Gastrocnemius medialis (tissue), 4 donors: ENCODE results near the gene SERPINB2. TPM values are rescaled to one million over a fixed set of nuclear protein-coding genes. Genes with fewer than 3 reads are reported as not detected.

Experiments
- ATAC-seq, 2 donors: fragments of 150-250 bp; one replicate each; pipeline ENCODE4 v1.9.1; 2016
- DNase-seq, 2 donors: peaks; one replicate each; pipeline ENCODE4 v3.0.0-alpha.2; 2019
- H3K27ac ChIP-seq, 4 donors: fragments of 200-600 bp; sonication (generic); 1 replicate in 1 of 4; 2 replicates in 3 of 4; pipeline ENCODE4 v1.5.1; 2016 to 2018; ENCODE audit warnings: mild to moderate bottlenecking in 2 of 4, moderate library complexity in 1 of 4
- H3K27me3 ChIP-seq, 3 donors: fragments of 200-600 bp; sonication (generic) in 2 of 3; 1 replicate in 1 of 3; 2 replicates in 2 of 3; pipeline versions ENCODE4 v1.5.1 to v1.6.0; 2016 to 2019; ENCODE audit warnings: mild to moderate bottlenecking in 1 of 3, moderate library complexity in 1 of 3
- H3K36me3 ChIP-seq, 2 donors: fragments of 200-600 bp; sonication (generic) in 1 of 2; one replicate each; pipeline ENCODE4 v1.5.1; 2017 to 2018
- H3K4me1 ChIP-seq, 2 donors: fragments of 200-600 bp; sonication (generic) in 1 of 2; one replicate each; pipeline ENCODE4 v1.5.1; 2016 to 2017; ENCODE audit warnings: mild to moderate bottlenecking in 2 of 2
- H3K4me3 ChIP-seq, 4 donors: fragments of 200-600 bp; sonication (generic) in 3 of 4; 1 replicate in 1 of 4; 2 replicates in 3 of 4; pipeline ENCODE4 v1.5.1; 2016 to 2019; ENCODE audit warnings: mild to moderate bottlenecking in 2 of 4
- H3K9me3 ChIP-seq, 3 donors: fragments of 200-600 bp; sonication (generic) in 2 of 3; 1 replicate in 1 of 3; 2 replicates in 2 of 3; pipeline ENCODE4 v1.5.1; 2016 to 2019
- CTCF ChIP-seq, 5 experiments: fragments of 450-650 bp in 3 of 5; fragments of 200-600 bp in 2 of 5; sonication (generic) in 2 of 5; IDR thresholded peaks in 4 of 5; conservative IDR thresholded peaks in 1 of 5; 1 replicate in 4 of 5; 2 replicates in 1 of 5; pipeline ENCODE4 v1.5.1; 2016 to 2019; ENCODE audit warnings: antibody characterized with exemption in 5 of 5, mild to moderate bottlenecking in 3 of 5, moderate library complexity in 3 of 5
- POLR2A ChIP-seq, 2 donors: fragments of 450-650 bp; IDR thresholded peaks; one replicate each; pipeline ENCODE4 v1.6.1; 2017; ENCODE audit warnings: antibody characterized with exemption in 2 of 2, mild to moderate bottlenecking in 2 of 2, moderate library complexity in 2 of 2
- in situ Hi-C, 4 donors: fragments of 200-750 bp; cut with MboI; loops; one replicate each; pipeline versions ENCODE4 v1.15.0 to v1.8.0; 2017; ENCODE audit warnings: low sequenced_read_pairs in 4 of 4
- intact Hi-C: fragments of 100-400 bp; cut with DNase I; formaldehyde crosslinking; loops from one replicate; pipeline ENCODE4 v1.15.1; 2023; ENCODE audit warnings: low total_unique reads
- total RNA-seq, 4 donors: library from RNA; depleted of rRNA; stranded (reverse); fragments of >200 nt; gene quantifications; one replicate each; pipeline versions ENCODE4 v1.1.0 to v1.2.3, GENCODE V29; 2016

SERPINB2 gene, protein sequence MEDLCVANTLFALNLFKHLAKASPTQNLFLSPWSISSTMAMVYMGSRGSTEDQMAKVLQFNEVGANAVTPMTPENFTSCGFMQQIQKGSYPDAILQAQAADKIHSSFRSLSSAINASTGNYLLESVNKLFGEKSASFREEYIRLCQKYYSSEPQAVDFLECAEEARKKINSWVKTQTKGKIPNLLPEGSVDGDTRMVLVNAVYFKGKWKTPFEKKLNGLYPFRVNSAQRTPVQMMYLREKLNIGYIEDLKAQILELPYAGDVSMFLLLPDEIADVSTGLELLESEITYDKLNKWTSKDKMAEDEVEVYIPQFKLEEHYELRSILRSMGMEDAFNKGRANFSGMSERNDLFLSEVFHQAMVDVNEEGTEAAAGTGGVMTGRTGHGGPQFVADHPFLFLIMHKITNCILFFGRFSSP
- total RNA-seq: not detected

DNA sequence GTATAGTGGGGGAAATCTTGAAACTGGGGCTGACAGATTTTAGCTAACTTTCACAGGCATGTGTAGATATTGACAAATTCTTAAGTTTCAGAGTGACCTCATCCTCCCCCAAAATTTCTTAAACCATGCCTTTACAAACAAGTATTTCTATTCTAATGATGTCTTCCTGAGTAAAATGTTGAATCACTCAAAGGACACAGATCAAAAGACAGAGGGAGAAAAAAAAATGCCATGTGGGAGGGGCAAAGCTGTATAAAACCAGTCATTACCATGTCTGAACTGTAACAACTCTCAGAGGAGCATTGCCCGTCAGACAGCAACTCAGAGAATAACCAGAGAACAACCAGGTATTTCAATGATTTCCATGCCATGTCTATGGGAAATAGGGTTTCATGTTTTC, at the start of gene SERPINB2:
Gene SERPINB2 (plus strand): TSS at position 282 of the 400 bp plus-strand sequence. CDS start 3,740 bp downstream, outside the sequence.
- H3K36me3 ChIP-seq: no peaks in the 10 kb centered on the region
- H3K27me3 ChIP-seq: no peaks in the 10 kb centered on the region
- no peaks in the 10 kb centered on the region for H3K4me1 ChIP-seq
- in situ Hi-C loops: no loop called here
- intact Hi-C loops: no loop called here
- H3K9me3 ChIP-seq: no peaks in the 10 kb centered on the region
- no peak for TF ChIP-seq CTCF (IDR thresholded peaks at IDR 0.05 in 4 of 5, conservative IDR thresholded peaks at IDR 0.05 in 1 of 5)
- no peak for TF ChIP-seq POLR2A (IDR thresholded peaks at IDR 0.05)
- DNase-seq: no peak
- no peak for ATAC-seq
- H3K4me3 ChIP-seq: no peak within 1 kb of the TSS
- no peak within 1 kb of the TSS for H3K27ac ChIP-seq

GRCh38 chr18:63843008-63843407, 44.5 kb upstream of the SERPINB2 start:
- no peaks in the 10 kb centered on the region for H3K4me1 ChIP-seq
- DNase-seq (no peak), ATAC-seq (no peak)
- no peaks in the 10 kb centered on the region for H3K9me3 ChIP-seq
- no peak overlapping the region for H3K4me3 ChIP-seq
- intact Hi-C loops: no loop called here
- peaks cover 0 to 2% (median 0%) of the 10 kb centered on the region in 3 donors for H3K27me3 ChIP-seq
- TF ChIP-seq CTCF (IDR thresholded peaks at IDR 0.05 in 4 of 5, conservative IDR thresholded peaks at IDR 0.05 in 1 of 5) (no peak), POLR2A (IDR thresholded peaks at IDR 0.05) (no peak)
- in situ Hi-C loops: loop anchor here in 1 of 4 donors (25.0 kb wide), 1 partner anchor 94 kb away; the partner anchor contains the start of gene HMSD
- H3K27ac ChIP-seq: no peak overlapping the region
- H3K36me3 ChIP-seq: no peaks in the 10 kb centered on the region

GRCh38 chr18:63844254-63844653, 43.3 kb upstream of the SERPINB2 start:
- no peaks in the 10 kb centered on the region for H3K9me3 ChIP-seq
- ATAC-seq: no peak
- no peak for DNase-seq
- H3K4me3 ChIP-seq: no peak overlapping the region
- in situ Hi-C loops: loop anchor here in 1 of 4 donors (25.0 kb wide), 1 partner anchor 93 kb away; the partner anchor contains the start of gene HMSD
- peaks cover 0 to 2% (median 0%) of the 10 kb centered on the region in 3 donors for H3K27me3 ChIP-seq
- intact Hi-C loops: no loop called here
- no peaks in the 10 kb centered on the region for H3K4me1 ChIP-seq
- TF ChIP-seq CTCF (IDR thresholded peaks at IDR 0.05 in 4 of 5, conservative IDR thresholded peaks at IDR 0.05 in 1 of 5) (no peak), POLR2A (IDR thresholded peaks at IDR 0.05) (no peak)
- H3K36me3 ChIP-seq: no peaks in the 10 kb centered on the region
- H3K27ac ChIP-seq: no peak overlapping the region

- in situ Hi-C loops (loop anchor here in 1 of 4 donors (25.0 kb wide), 1 partner anchor 89 kb away; the partner anchor contains the start of gene HMSD), intact Hi-C loops (no loop called here)
- H3K4me1 ChIP-seq: no peaks in the 10 kb centered on the region
- peaks cover 0 to 2% (median 0%) of the 10 kb centered on the region in 3 donors for H3K27me3 ChIP-seq
- no peak for ATAC-seq
- DNase-seq: no peak
- TF ChIP-seq CTCF (IDR thresholded peaks at IDR 0.05 in 4 of 5, conservative IDR thresholded peaks at IDR 0.05 in 1 of 5) (peak in 1 of 5 experiments; percentile 10), POLR2A (IDR thresholded peaks at IDR 0.05) (no peak)
- H3K9me3 ChIP-seq: no peaks in the 10 kb centered on the region
- H3K36me3 ChIP-seq: no peaks in the 10 kb centered on the region
- no peak overlapping the region for H3K27ac ChIP-seq
- H3K4me3 ChIP-seq: no peak overlapping the region
Measured at GRCh38 chr18:63848159-63848558, 39.3 kb upstream of the SERPINB2 start.
